ENCODE results near the gene FBP1.

FBP1 gene

GRCh38 chr9:94657021-94657725 lies 17.9 kb upstream of the FBP1 start:
- ChIA-PET POLR2A (interaction anchor here (0.6 kb wide), 1 partner anchor 17 kb away, joined by 3 read pairs; no protein-coding TSS in a partner anchor), CTCF (interaction anchor here (1.2 to 2.0 kb wide), 4 partner anchors 9 to 44 kb away, joined by 3 to 8 read pairs (median 6); no protein-coding TSS in a partner anchor)
- Histone ChIP-seq H3K27ac (ENCODE audit: insufficient read depth in 1 of 2, low read depth in 1 of 2, low read length in 2 of 2, poor library complexity in 1 of 2, severe bottlenecking in 2 of 2) (no peak overlapping the region), H3K9me3 (ENCODE audit: control extremely low read depth in 1 of 5, control insufficient read depth in 4 of 5, insufficient read depth in 2 of 5, low read depth in 1 of 5, low read length in 4 of 5) (no peaks in the 10 kb centered on the region), H3K4me3 (ENCODE audit: control insufficient read depth in 1 of 7, extremely low read depth in 1 of 7, insufficient read depth in 4 of 7, low read depth in 2 of 7, low read length in 6 of 7) (no peak overlapping the region), H3K27me3 (replicated peaks in 2 of 5; ENCODE audit: control insufficient read depth in 4 of 5, insufficient read depth in 5 of 5, low read length in 4 of 5) (peaks cover 0 to 2% (median 0%) of the 10 kb centered on the region in 5 experiments), H3K4me1 (ENCODE audit: control extremely low read depth in 1 of 4, control insufficient read depth in 4 of 4, insufficient read depth in 4 of 4, low read length in 3 of 4) (peaks cover 6 to 16% (median 11%) of the 10 kb centered on the region in 4 experiments), H3K36me3 (ENCODE audit: control insufficient read depth in 4 of 4, insufficient read depth in 4 of 4, low read length in 3 of 4) (no peaks in the 10 kb centered on the region)
- DNase-seq: no peak
- 100% methylated on average over 1 of the region's 4 CpGs for WGBS (ENCODE audit: insufficient coverage)

GRCh38 chr9:94656200-94656599 lies 16.9 kb upstream of the FBP1 start:
- POLR2A ChIA-PET: interaction anchor here (0.6 kb wide), 1 partner anchor 12 kb away, joined by 3 read pairs; no protein-coding TSS in a partner anchor
- WGBS (ENCODE audit: insufficient coverage): 0% methylated on average over 6 of the region's 6 CpGs

GRCh38 chr9:94655739-94656138 lies 16.4 kb upstream of the FBP1 start:
- peak in 2 of 3 donors; percentile 20 to 32 for DNase-seq
- Histone ChIP-seq H3K4me3 (ENCODE audit: control insufficient read depth in 1 of 7, extremely low read depth in 1 of 7, insufficient read depth in 4 of 7, low read depth in 2 of 7, low read length in 6 of 7) (peak overlapping the region in 4 of 7 experiments; percentile 17 to 66 (median 50)), H3K4me1 (ENCODE audit: control extremely low read depth in 1 of 4, control insufficient read depth in 4 of 4, insufficient read depth in 4 of 4, low read length in 3 of 4) (peaks cover 6 to 16% (median 11%) of the 10 kb centered on the region in 4 experiments), H3K36me3 (ENCODE audit: control insufficient read depth in 4 of 4, insufficient read depth in 4 of 4, low read length in 3 of 4) (no peaks in the 10 kb centered on the region), H3K9me3 (ENCODE audit: control extremely low read depth in 1 of 5, control insufficient read depth in 4 of 5, insufficient read depth in 2 of 5, low read depth in 1 of 5, low read length in 4 of 5) (no peaks in the 10 kb centered on the region), H3K27ac (ENCODE audit: insufficient read depth in 1 of 2, low read depth in 1 of 2, low read length in 2 of 2, poor library complexity in 1 of 2, severe bottlenecking in 2 of 2) (peak overlapping the region; percentile 62 to 70), H3K27me3 (replicated peaks in 2 of 5; ENCODE audit: control insufficient read depth in 4 of 5, insufficient read depth in 5 of 5, low read length in 4 of 5) (peaks cover 0 to 2% (median 0%) of the 10 kb centered on the region in 5 experiments)
- 67% methylated on average over 10 of the region's 10 CpGs for WGBS (ENCODE audit: insufficient coverage)
- ChIA-PET CTCF (interaction anchor here (1.2 to 2.0 kb wide), 3 partner anchors 14 to 43 kb away, joined by 3 to 8 read pairs (median 6); no protein-coding TSS in a partner anchor), POLR2A (interaction anchor here (0.6 kb wide), 1 partner anchor 12 kb away, joined by 3 read pairs; no protein-coding TSS in a partner anchor)

More at GRCh38 chr9:94656200-94656599, 16.9 kb upstream of the FBP1 start:
- H3K4me1 ChIP-seq (ENCODE audit: control extremely low read depth in 1 of 4, control insufficient read depth in 4 of 4, insufficient read depth in 4 of 4, low read length in 3 of 4): peaks cover 6 to 16% (median 11%) of the 10 kb centered on the region in 4 experiments
- H3K27me3 ChIP-seq (replicated peaks in 2 of 5; ENCODE audit: control insufficient read depth in 4 of 5, insufficient read depth in 5 of 5, low read length in 4 of 5): peaks cover 0 to 2% (median 0%) of the 10 kb centered on the region in 5 experiments
- DNase-seq: peak; percentile 70 to 95 (median 93)
- H3K4me3 ChIP-seq (ENCODE audit: control insufficient read depth in 1 of 7, extremely low read depth in 1 of 7, insufficient read depth in 4 of 7, low read depth in 2 of 7, low read length in 6 of 7): peak overlapping the region in 4 of 7 experiments; percentile 17 to 66 (median 50)
- no peaks in the 10 kb centered on the region for H3K9me3 ChIP-seq (ENCODE audit: control extremely low read depth in 1 of 5, control insufficient read depth in 4 of 5, insufficient read depth in 2 of 5, low read depth in 1 of 5, low read length in 4 of 5)
- peak overlapping the region; percentile 62 to 70 for H3K27ac ChIP-seq (ENCODE audit: insufficient read depth in 1 of 2, low read depth in 1 of 2, low read length in 2 of 2, poor library complexity in 1 of 2, severe bottlenecking in 2 of 2)
- CTCF ChIA-PET: interaction anchor here (1.2 to 2.0 kb wide), 4 partner anchors 10 to 43 kb away, joined by 3 to 8 read pairs (median 6); no protein-coding TSS in a partner anchor
- H3K36me3 ChIP-seq (ENCODE audit: control insufficient read depth in 4 of 4, insufficient read depth in 4 of 4, low read length in 3 of 4): no peaks in the 10 kb centered on the region

GRCh38 chr9:94654165-94654894 lies 15.0 kb upstream of the FBP1 start:
- Histone ChIP-seq H3K27me3 (replicated peaks in 2 of 5; ENCODE audit: control insufficient read depth in 4 of 5, insufficient read depth in 5 of 5, low read length in 4 of 5) (peaks cover 0 to 2% (median 0%) of the 10 kb centered on the region in 5 experiments), H3K9me3 (ENCODE audit: control extremely low read depth in 1 of 5, control insufficient read depth in 4 of 5, insufficient read depth in 2 of 5, low read depth in 1 of 5, low read length in 4 of 5) (no peaks in the 10 kb centered on the region), H3K4me1 (ENCODE audit: control extremely low read depth in 1 of 4, control insufficient read depth in 4 of 4, insufficient read depth in 4 of 4, low read length in 3 of 4) (peaks cover 8 to 20% (median 14%) of the 10 kb centered on the region in 4 experiments), H3K27ac (ENCODE audit: insufficient read depth in 1 of 2, low read depth in 1 of 2, low read length in 2 of 2, poor library complexity in 1 of 2, severe bottlenecking in 2 of 2) (no peak overlapping the region), H3K36me3 (ENCODE audit: control insufficient read depth in 4 of 4, insufficient read depth in 4 of 4, low read length in 3 of 4) (no peaks in the 10 kb centered on the region), H3K4me3 (ENCODE audit: control insufficient read depth in 1 of 7, extremely low read depth in 1 of 7, insufficient read depth in 4 of 7, low read depth in 2 of 7, low read length in 6 of 7) (no peak overlapping the region)
- POLR2A ChIA-PET: no interaction called here
- WGBS (ENCODE audit: insufficient coverage): 96% methylated on average over 7 of the region's 10 CpGs
- CTCF ChIA-PET: interaction anchor here (0.6 to 0.7 kb wide), 2 partner anchors 14 to 152 kb away, joined by 3 read pairs; no protein-coding TSS in a partner anchor
- no peak for DNase-seq

- ChIA-PET POLR2A (no interaction called here), CTCF (no interaction called here)
- Histone ChIP-seq H3K4me1 (ENCODE audit: control extremely low read depth in 1 of 4, control insufficient read depth in 4 of 4, insufficient read depth in 4 of 4, low read length in 3 of 4) (peaks cover 7 to 23% (median 10%) of the 10 kb centered on the region in 4 experiments), H3K36me3 (ENCODE audit: control insufficient read depth in 4 of 4, insufficient read depth in 4 of 4, low read length in 3 of 4) (no peaks in the 10 kb centered on the region), H3K27me3 (replicated peaks in 2 of 5; ENCODE audit: control insufficient read depth in 4 of 5, insufficient read depth in 5 of 5, low read length in 4 of 5) (peaks cover 0 to 2% (median 0%) of the 10 kb centered on the region in 5 experiments), H3K27ac (ENCODE audit: insufficient read depth in 1 of 2, low read depth in 1 of 2, low read length in 2 of 2, poor library complexity in 1 of 2, severe bottlenecking in 2 of 2) (no peak overlapping the region), H3K4me3 (ENCODE audit: control insufficient read depth in 1 of 7, extremely low read depth in 1 of 7, insufficient read depth in 4 of 7, low read depth in 2 of 7, low read length in 6 of 7) (no peak overlapping the region), H3K9me3 (ENCODE audit: control extremely low read depth in 1 of 5, control insufficient read depth in 4 of 5, insufficient read depth in 2 of 5, low read depth in 1 of 5, low read length in 4 of 5) (no peaks in the 10 kb centered on the region)
- WGBS (ENCODE audit: insufficient coverage): 96% methylated on average over 4 of the region's 4 CpGs
- DNase-seq: no peak
Observed at GRCh38 chr9:94650949-94651348, 11.6 kb upstream of the FBP1 start.

- Histone ChIP-seq H3K4me1 (ENCODE audit: control extremely low read depth in 1 of 4, control insufficient read depth in 4 of 4, insufficient read depth in 4 of 4, low read length in 3 of 4) (peaks cover 4 to 17% (median 5%) of the 10 kb centered on the region in 4 experiments), H3K4me3 (ENCODE audit: control insufficient read depth in 1 of 7, extremely low read depth in 1 of 7, insufficient read depth in 4 of 7, low read depth in 2 of 7, low read length in 6 of 7) (no peak overlapping the region), H3K9me3 (ENCODE audit: control extremely low read depth in 1 of 5, control insufficient read depth in 4 of 5, insufficient read depth in 2 of 5, low read depth in 1 of 5, low read length in 4 of 5) (no peaks in the 10 kb centered on the region), H3K36me3 (ENCODE audit: control insufficient read depth in 4 of 4, insufficient read depth in 4 of 4, low read length in 3 of 4) (no peaks in the 10 kb centered on the region), H3K27me3 (replicated peaks in 2 of 5; ENCODE audit: control insufficient read depth in 4 of 5, insufficient read depth in 5 of 5, low read length in 4 of 5) (peaks cover 0 to 2% (median 0%) of the 10 kb centered on the region in 5 experiments), H3K27ac (ENCODE audit: insufficient read depth in 1 of 2, low read depth in 1 of 2, low read length in 2 of 2, poor library complexity in 1 of 2, severe bottlenecking in 2 of 2) (no peak overlapping the region)
- 85% methylated on average over 8 of the region's 12 CpGs for WGBS (ENCODE audit: insufficient coverage)
- peak; percentile 29 to 83 (median 80) for DNase-seq
- CTCF ChIA-PET: no interaction called here
- POLR2A ChIA-PET: interaction anchor here (0.9 kb wide), 2 partner anchors 10 to 14 kb away, joined by 3 read pairs; partner anchors contain the start of gene FBP1
Observed at GRCh38 chr9:94649100-94649819, 9.9 kb upstream of the FBP1 start.
